ENCODE data around the gene SAMSN1. TPM values are rescaled to one million over a fixed set of nuclear protein-coding genes. Genes with fewer than 3 reads are reported as not detected.

SAMSN1 gene
- total RNA-seq, 1 donor from 2014 or later = 2.6 TPM

GRCh38 chr21:14572204-14572780 lies 26.2 kb upstream of the SAMSN1 start:
- DNase-seq (ENCODE audit: extremely low spot score, unreplicated experiment) = no peak
- H3K36me3 Mint-ChIP-seq = no peaks in the 10 kb centered on the region
- H3K27me3 Mint-ChIP-seq = no peaks in the 10 kb centered on the region
- no peaks in the 10 kb centered on the region for H3K9me3 Mint-ChIP-seq
- no peak overlapping the region for H3K27ac Mint-ChIP-seq
- H3K4me3 Mint-ChIP-seq = no peak overlapping the region
- TF ChIP-seq, protein P1, sequence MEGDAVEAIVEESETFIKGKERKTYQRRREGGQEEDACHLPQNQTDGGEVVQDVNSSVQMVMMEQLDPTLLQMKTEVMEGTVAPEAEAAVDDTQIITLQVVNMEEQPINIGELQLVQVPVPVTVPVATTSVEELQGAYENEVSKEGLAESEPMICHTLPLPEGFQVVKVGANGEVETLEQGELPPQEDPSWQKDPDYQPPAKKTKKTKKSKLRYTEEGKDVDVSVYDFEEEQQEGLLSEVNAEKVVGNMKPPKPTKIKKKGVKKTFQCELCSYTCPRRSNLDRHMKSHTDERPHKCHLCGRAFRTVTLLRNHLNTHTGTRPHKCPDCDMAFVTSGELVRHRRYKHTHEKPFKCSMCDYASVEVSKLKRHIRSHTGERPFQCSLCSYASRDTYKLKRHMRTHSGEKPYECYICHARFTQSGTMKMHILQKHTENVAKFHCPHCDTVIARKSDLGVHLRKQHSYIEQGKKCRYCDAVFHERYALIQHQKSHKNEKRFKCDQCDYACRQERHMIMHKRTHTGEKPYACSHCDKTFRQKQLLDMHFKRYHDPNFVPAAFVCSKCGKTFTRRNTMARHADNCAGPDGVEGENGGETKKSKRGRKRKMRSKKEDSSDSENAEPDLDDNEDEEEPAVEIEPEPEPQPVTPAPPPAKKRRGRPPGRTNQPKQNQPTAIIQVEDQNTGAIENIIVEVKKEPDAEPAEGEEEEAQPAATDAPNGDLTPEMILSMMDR (conservative IDR thresholded peaks at IDR 0.05) = no peak
- no peaks in the 10 kb centered on the region for H3K4me1 Mint-ChIP-seq (ENCODE audit: unreplicated experiment)

DNA sequence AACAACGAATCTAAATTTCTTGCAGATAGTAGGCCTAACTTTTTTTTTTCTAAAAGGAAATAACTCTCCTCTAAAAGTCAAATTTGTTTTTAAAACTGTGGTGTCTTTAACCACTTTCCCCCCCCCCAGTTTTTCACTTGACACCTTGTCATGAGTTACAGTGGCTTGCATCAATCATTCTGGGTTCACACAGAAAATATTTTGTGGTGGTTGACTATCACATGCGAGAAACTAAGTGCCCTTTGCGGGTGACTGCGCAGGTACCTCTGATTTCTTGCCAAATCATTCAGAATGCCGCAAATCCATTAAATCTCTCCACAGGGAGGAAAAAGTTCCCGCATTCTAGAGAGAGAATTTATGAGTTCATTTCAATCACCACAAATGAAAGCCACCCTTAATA lies 23.8 kb upstream of the SAMSN1 start:
- H3K27me3 Mint-ChIP-seq = no peaks in the 10 kb centered on the region
- TF ChIP-seq, protein P1 (conservative IDR thresholded peaks at IDR 0.05) = no peak

DNA sequence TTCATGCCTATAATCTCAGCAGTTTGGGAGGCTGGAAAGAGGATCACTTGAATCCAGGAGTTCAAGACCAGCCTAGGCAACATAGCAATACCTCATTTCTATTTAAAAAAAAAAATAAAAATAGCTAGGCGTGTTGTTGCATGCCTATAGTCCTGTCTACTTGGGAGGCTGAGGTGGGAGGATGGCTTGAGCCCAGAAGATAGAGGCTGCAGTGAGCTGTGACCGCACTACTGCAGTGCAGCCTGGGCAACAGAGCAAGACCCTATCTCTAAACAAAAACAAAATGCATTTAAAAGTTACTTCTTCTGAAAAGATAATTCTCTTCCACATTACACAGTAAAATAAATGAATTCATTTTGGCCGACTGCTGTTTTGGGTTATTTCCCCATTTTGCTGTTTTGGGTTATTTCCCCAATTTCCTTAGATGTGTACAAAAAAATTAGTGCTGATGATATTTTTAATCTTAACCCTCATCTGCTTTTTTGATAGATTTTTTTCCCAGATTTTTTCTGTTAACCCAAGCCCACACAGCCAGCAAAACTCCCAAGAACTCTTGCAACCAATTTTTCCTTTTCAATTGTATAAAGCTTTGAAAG lies 23.0 kb upstream of the SAMSN1 start:
- H3K27ac Mint-ChIP-seq = no peak overlapping the region
- H3K9me3 Mint-ChIP-seq = no peaks in the 10 kb centered on the region
- H3K4me1 Mint-ChIP-seq (ENCODE audit: unreplicated experiment) = no peaks in the 10 kb centered on the region
- H3K36me3 Mint-ChIP-seq = no peaks in the 10 kb centered on the region
- DNase-seq (ENCODE audit: extremely low spot score, unreplicated experiment) = no peak
- H3K4me3 Mint-ChIP-seq = no peak overlapping the region
- no peaks in the 10 kb centered on the region for H3K27me3 Mint-ChIP-seq
- TF ChIP-seq, protein P1 (conservative IDR thresholded peaks at IDR 0.05) = no peak

More for the DNA sequence above, 23.8 kb upstream of the SAMSN1 start:
- Mint-ChIP-seq H3K36me3 (no peaks in the 10 kb centered on the region), H3K4me3 (no peak overlapping the region), H3K27ac (no peak overlapping the region), H3K9me3 (no peaks in the 10 kb centered on the region), H3K4me1 (ENCODE audit: unreplicated experiment) (no peaks in the 10 kb centered on the region)
- no peak for DNase-seq (ENCODE audit: extremely low spot score, unreplicated experiment)

DNA sequence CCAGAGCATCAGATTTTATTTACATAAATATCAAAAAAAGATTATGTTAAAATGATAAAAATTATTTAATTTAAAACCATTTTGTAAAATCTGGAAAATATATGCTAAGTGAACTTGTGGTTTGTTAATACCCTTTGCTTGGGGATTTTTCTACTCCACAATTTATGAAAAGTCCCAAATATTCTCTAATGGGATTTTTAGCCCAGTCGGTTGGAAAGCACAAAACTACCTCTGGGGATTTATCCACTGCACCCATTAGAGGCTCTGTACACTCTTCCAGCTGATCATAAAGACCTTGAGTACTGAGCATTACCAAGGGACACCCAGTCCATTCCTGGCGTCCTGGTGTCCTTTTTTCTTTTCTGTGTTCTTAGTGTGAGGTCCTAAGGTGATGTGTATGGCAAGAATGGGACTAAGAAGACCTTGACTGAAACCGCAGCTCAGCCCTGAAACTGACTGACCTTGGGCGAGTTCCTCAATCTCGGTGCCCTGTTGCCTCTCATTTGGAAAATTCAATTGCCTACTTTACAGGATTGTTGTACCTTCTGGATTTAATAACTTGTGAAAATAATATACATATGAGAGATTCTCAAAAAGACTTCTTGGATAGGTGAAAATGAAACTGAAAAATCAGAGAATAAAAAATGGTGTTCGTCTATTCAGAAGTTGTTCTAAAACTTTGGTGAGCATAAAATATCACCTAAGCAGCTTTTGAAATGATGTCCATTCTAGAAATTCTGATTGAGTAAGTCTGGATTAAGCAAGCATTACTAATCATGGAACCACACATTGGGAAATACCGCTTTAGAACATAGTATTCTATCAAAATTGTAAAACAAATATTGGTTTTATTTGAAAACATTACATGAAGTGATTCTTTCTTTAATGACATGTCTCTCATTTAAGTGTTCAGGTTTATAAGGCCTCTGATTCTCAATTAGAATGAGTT lies 21.5 kb upstream of the SAMSN1 start:
- Mint-ChIP-seq H3K4me3 (no peak overlapping the region), H3K4me1 (ENCODE audit: unreplicated experiment) (no peaks in the 10 kb centered on the region), H3K27me3 (no peaks in the 10 kb centered on the region), H3K36me3 (no peaks in the 10 kb centered on the region), H3K9me3 (no peaks in the 10 kb centered on the region), H3K27ac (no peak overlapping the region)
- TF ChIP-seq, protein P1 (conservative IDR thresholded peaks at IDR 0.05) = no peak
- no peak for DNase-seq (ENCODE audit: extremely low spot score, unreplicated experiment)

DNA sequence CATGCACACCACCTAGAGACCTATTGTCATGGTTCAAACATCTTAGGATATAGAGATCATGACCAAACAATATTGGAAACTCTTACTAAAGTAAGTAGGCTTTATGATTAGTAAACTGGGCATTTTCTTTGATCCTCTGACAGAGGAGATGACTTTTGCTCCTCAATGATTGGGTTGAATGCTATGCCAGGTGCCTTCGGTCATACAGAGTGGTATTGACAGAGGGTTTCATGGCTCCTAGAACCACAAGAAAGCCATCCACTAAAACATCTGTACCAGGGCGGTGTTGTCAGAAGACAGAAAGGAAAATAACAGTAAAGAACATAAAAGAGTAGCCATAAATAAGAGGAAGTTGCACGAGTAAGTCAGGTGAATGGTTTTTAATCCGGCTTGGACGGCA lies 20.8 kb upstream of the SAMSN1 start:
- H3K27ac Mint-ChIP-seq = no peak overlapping the region
- H3K36me3 Mint-ChIP-seq = no peaks in the 10 kb centered on the region
- TF ChIP-seq, protein P1 (conservative IDR thresholded peaks at IDR 0.05) = no peak
- H3K4me3 Mint-ChIP-seq = no peak overlapping the region
- H3K4me1 Mint-ChIP-seq (ENCODE audit: unreplicated experiment) = no peaks in the 10 kb centered on the region
- no peaks in the 10 kb centered on the region for H3K27me3 Mint-ChIP-seq
- DNase-seq (ENCODE audit: extremely low spot score, unreplicated experiment) = no peak
- no peaks in the 10 kb centered on the region for H3K9me3 Mint-ChIP-seq
